G401 (cell line): ENCODE measurements around the gene CACNA1B. TPM values are rescaled to one million over a fixed set of nuclear protein-coding genes. Genes with fewer than 3 reads are reported as not detected.

ENCODE experiments used
- DNase-seq: peaks from one replicate; pipeline ENCODE4 v3.0.0-alpha.2; 2015; ENCODE audit warnings: low spot score
- in situ Hi-C: cut with HindIII; loops from 2 replicates; pipeline ENCODE4 v1.10.0; 2016; ENCODE audit warnings: low sequenced_read_pairs, mixed read lengths
- total RNA-seq: library from RNA; depleted of rRNA; stranded (reverse); fragments of >200 nt; shearing (Covaris generic); gene quantifications from 2 replicates; pipeline ENCODE4 v1.2.3, GENCODE V29; 2014

The CACNA1B gene
- total RNA-seq, 1 experiment from 2014 or later, result 1.8 TPM

- DNase-seq, result no peak
- in situ Hi-C loops, result no loop called here
Observed at GRCh38 chr9:137953683-137954438, 76.3 kb downstream of the CACNA1B start.

GRCh38 chr9:137955224-137955570 lies 77.6 kb downstream of the CACNA1B start:
- in situ Hi-C loops, result no loop called here
- no peak for DNase-seq

GRCh38 chr9:137955586-137955985 lies 78.0 kb downstream of the CACNA1B start:
- in situ Hi-C loops, result no loop called here
- DNase-seq, result no peak

GRCh38 chr9:137956039-137956438 lies 78.5 kb downstream of the CACNA1B start:
- DNase-seq, result no peak
- in situ Hi-C loops, result no loop called here

- in situ Hi-C loops, result no loop called here
- DNase-seq, result no peak
Observed at GRCh38 chr9:137956688-137957385, 79.3 kb downstream of the CACNA1B start.

- no peak for DNase-seq
- in situ Hi-C loops, result no loop called here
Observed at GRCh38 chr9:137959641-137960411, 82.2 kb downstream of the CACNA1B start.

GRCh38 chr9:137960496-137960895 lies 82.9 kb downstream of the CACNA1B start:
- DNase-seq, result no peak
- in situ Hi-C loops, result no loop called here

GRCh38 chr9:137963525-137963924 lies 85.9 kb downstream of the CACNA1B start:
- DNase-seq, result no peak
- in situ Hi-C loops, result no loop called here

- DNase-seq, result no peak
- in situ Hi-C loops, result no loop called here
Observed at GRCh38 chr9:137965177-137965795, 87.7 kb downstream of the CACNA1B start.

GRCh38 chr9:137967280-137967953 lies 89.8 kb downstream of the CACNA1B start:
- DNase-seq, result no peak
- in situ Hi-C loops, result no loop called here

- no peak for DNase-seq
- in situ Hi-C loops, result no loop called here
Observed at GRCh38 chr9:137968235-137968634, 90.7 kb downstream of the CACNA1B start.

- no peak for DNase-seq
- in situ Hi-C loops, result no loop called here
Observed at GRCh38 chr9:137969008-137969407, 91.4 kb downstream of the CACNA1B start.

- in situ Hi-C loops, result no loop called here
- no peak for DNase-seq
Observed at GRCh38 chr9:137969685-137970084, 92.1 kb downstream of the CACNA1B start.

- no peak for DNase-seq
- in situ Hi-C loops, result no loop called here
Observed at GRCh38 chr9:137970098-137970497, 92.5 kb downstream of the CACNA1B start.

GRCh38 chr9:137970686-137971476 lies 93.3 kb downstream of the CACNA1B start:
- in situ Hi-C loops, result no loop called here
- no peak for DNase-seq

- in situ Hi-C loops, result no loop called here
- DNase-seq, result no peak
Observed at GRCh38 chr9:137971477-137972138, 94.0 kb downstream of the CACNA1B start.

- no peak for DNase-seq
- in situ Hi-C loops, result no loop called here
Observed at GRCh38 chr9:137972355-137972987, 94.9 kb downstream of the CACNA1B start.
